Stimulated activated CD4-positive, alpha-beta T cell treated with anti-CD3 and anti-CD28 coated beads, Interleukin-2, amount 100 ng/mL, for 24 hours (primary cell): ENCODE measurements around the gene EPG5.

Experiments
- DNase-seq, 2 donors: peaks; one replicate each; pipeline ENCODE4 v3.0.0-alpha.2; 2020

Gene EPG5

GRCh38 chr18:45913276-45913675 is 53.9 kb downstream of the EPG5 start:
- DNase-seq, result no peak

GRCh38 chr18:45910405-45911023 is 56.6 kb downstream of the EPG5 start:
- peak; percentile 69 to 73 for DNase-seq

GRCh38 chr18:45901654-45902210 is 65.4 kb downstream of the EPG5 start:
- DNase-seq, result no peak

GRCh38 chr18:45900623-45901022 is 66.5 kb downstream of the EPG5 start:
- DNase-seq, result no peak

- DNase-seq, result no peak
These were observed 70.1 kb downstream of the EPG5 start for GRCh38 chr18:45896991-45897390.

- no peak for DNase-seq
These were observed 70.7 kb downstream of the EPG5 start for GRCh38 chr18:45896452-45896851.

- no peak for DNase-seq
These were observed 71.8 kb downstream of the EPG5 start for GRCh38 chr18:45895339-45895738.

- no peak for DNase-seq
These were observed 72.3 kb downstream of the EPG5 start for GRCh38 chr18:45894818-45895217.

GRCh38 chr18:45891806-45892205 is 75.3 kb downstream of the EPG5 start:
- no peak for DNase-seq

- no peak for DNase-seq
These were observed 76.5 kb downstream of the EPG5 start for GRCh38 chr18:45890606-45891005.

GRCh38 chr18:45889419-45890064 is 77.6 kb downstream of the EPG5 start:
- DNase-seq, result no peak

GRCh38 chr18:45887585-45887984 is 79.5 kb downstream of the EPG5 start:
- DNase-seq, result no peak

GRCh38 chr18:45880876-45881558 is 86.1 kb downstream of the EPG5 start:
- DNase-seq, result no peak

- DNase-seq, result peak; percentile 77 to 79
These were observed 87.2 kb downstream of the EPG5 start for GRCh38 chr18:45879681-45880655.

GRCh38 chr18:45877403-45877802 is 89.7 kb downstream of the EPG5 start:
- no peak for DNase-seq

GRCh38 chr18:45876161-45876560 is 91.0 kb downstream of the EPG5 start:
- no peak for DNase-seq

- peak; percentile 57 to 62 for DNase-seq
These were observed 92.5 kb downstream of the EPG5 start for GRCh38 chr18:45874491-45875184.

GRCh38 chr18:45871431-45872084 is 95.6 kb downstream of the EPG5 start:
- no peak for DNase-seq

- no peak for DNase-seq
These were observed 96.7 kb downstream of the EPG5 start for GRCh38 chr18:45870419-45870818.

- no peak for DNase-seq
These were observed 101.7 kb downstream of the EPG5 start for GRCh38 chr18:45865466-45865865.

- no peak for DNase-seq
These were observed 103.0 kb downstream of the EPG5 start for GRCh38 chr18:45864081-45864480.

GRCh38 chr18:45863469-45863868 is 103.7 kb downstream of the EPG5 start:
- no peak for DNase-seq
